ENCODE measurements around the gene OR4E1.
"Not testable (repeated sequence)": the region's sequence is repeated elsewhere in the genome, so short reads cannot be mapped to it uniquely, and the experiment has no call there.

The OR4E1 gene

GRCh38 chr14:21643407-21643806 is 30.2 kb downstream of the OR4E1 start:
- Histone ChIP-seq H3K27me3 (ENCODE audit: control insufficient read depth, insufficient read depth, low read length) (no peaks in the 10 kb centered on the region), H2AFZ (no peak overlapping the region), H3K9me3 (ENCODE audit: control insufficient read depth, low read length) (no peaks in the 10 kb centered on the region), H3K79me2 (no peaks in the 10 kb centered on the region), H3K9ac (no peak overlapping the region), H3K4me2 (ENCODE audit: low read length) (no peak overlapping the region), H3K36me3 (ENCODE audit: control insufficient read depth, insufficient read depth, low read length) (no peaks in the 10 kb centered on the region), H3K4me1 (no peaks in the 10 kb centered on the region), H3K27ac (no peak overlapping the region), H3K4me3 (ENCODE audit: low read depth, low read length) (no peak overlapping the region)
- no peak for TF ChIP-seq CTCF (IDR thresholded peaks at IDR 0.05)

- Histone ChIP-seq H3K27me3 (ENCODE audit: control insufficient read depth, insufficient read depth, low read length) (no peaks in the 10 kb centered on the region), H3K27ac (no peak overlapping the region), H2AFZ (no peak overlapping the region), H3K79me2 (no peaks in the 10 kb centered on the region), H3K4me2 (ENCODE audit: low read length) (no peak overlapping the region), H3K9ac (no peak overlapping the region), H3K36me3 (ENCODE audit: control insufficient read depth, insufficient read depth, low read length) (no peaks in the 10 kb centered on the region), H3K4me1 (no peaks in the 10 kb centered on the region), H3K9me3 (ENCODE audit: control insufficient read depth, low read length) (no peaks in the 10 kb centered on the region), H3K4me3 (ENCODE audit: low read depth, low read length) (no peak overlapping the region)
- TF ChIP-seq CTCF (IDR thresholded peaks at IDR 0.05), result no peak
Observed at GRCh38 chr14:21642683-21643082, 30.9 kb downstream of the OR4E1 start.

GRCh38 chr14:21634840-21635239 is 38.8 kb downstream of the OR4E1 start, which contains the start of gene OR10G2:
Gene OR10G2 (minus strand): TSS chr14:21634940. CDS start chr14:21634842, 98 bp downstream.
- H3K4me3 ChIP-seq (ENCODE audit: low read depth, low read length), result no peak within 1 kb of the TSS
- no peak within 1 kb of the TSS for H3K4me2 ChIP-seq (ENCODE audit: low read length)
- no peaks in the 10 kb centered on the region for H3K27me3 ChIP-seq (ENCODE audit: control insufficient read depth, insufficient read depth, low read length)
- H3K9ac ChIP-seq, result no peak within 1 kb of the TSS
- no peak for TF ChIP-seq CTCF (IDR thresholded peaks at IDR 0.05)
- no peaks in the 10 kb centered on the region for H3K36me3 ChIP-seq (ENCODE audit: control insufficient read depth, insufficient read depth, low read length)
- H3K4me1 ChIP-seq, result no peaks in the 10 kb centered on the region
- no peak within 1 kb of the TSS for H2AFZ ChIP-seq
- H3K79me2 ChIP-seq, result no peaks in the 10 kb centered on the region
- no peaks in the 10 kb centered on the region for H3K9me3 ChIP-seq (ENCODE audit: control insufficient read depth, low read length)
- H3K27ac ChIP-seq, result no peak within 1 kb of the TSS

GRCh38 chr14:21631084-21631483 is 42.5 kb downstream of the OR4E1 start:
- no peaks in the 10 kb centered on the region for H3K36me3 ChIP-seq (ENCODE audit: control insufficient read depth, insufficient read depth, low read length)
- TF ChIP-seq CTCF (IDR thresholded peaks at IDR 0.05), result no peak
- H2AFZ ChIP-seq, result no peak overlapping the region
- H3K9me3 ChIP-seq (ENCODE audit: control insufficient read depth, low read length), result no peaks in the 10 kb centered on the region
- no peak overlapping the region for H3K4me3 ChIP-seq (ENCODE audit: low read depth, low read length)
- no peak overlapping the region for H3K27ac ChIP-seq
- no peak overlapping the region for H3K4me2 ChIP-seq (ENCODE audit: low read length)
- H3K9ac ChIP-seq, result no peak overlapping the region
- no peaks in the 10 kb centered on the region for H3K79me2 ChIP-seq
- H3K27me3 ChIP-seq (ENCODE audit: control insufficient read depth, insufficient read depth, low read length), result no peaks in the 10 kb centered on the region
- H3K4me1 ChIP-seq, result no peaks in the 10 kb centered on the region

GRCh38 chr14:21630503-21630902 is 43.1 kb downstream of the OR4E1 start:
- H2AFZ ChIP-seq; H3K79me2 ChIP-seq; H3K9me3 ChIP-seq (ENCODE audit: control insufficient read depth, low read length); H3K9ac ChIP-seq; H3K27me3 ChIP-seq (ENCODE audit: control insufficient read depth, insufficient read depth, low read length); H3K27ac ChIP-seq; H3K36me3 ChIP-seq (ENCODE audit: control insufficient read depth, insufficient read depth, low read length); H3K4me2 ChIP-seq (ENCODE audit: low read length); H3K4me1 ChIP-seq; H3K4me3 ChIP-seq (ENCODE audit: low read depth, low read length): not testable (repeated sequence)
